Testis (tissue), 3 donors: Measurements from ENCODE around the gene ZNF462. TPM values are rescaled to one million over a fixed set of nuclear protein-coding genes. Genes with fewer than 3 reads are reported as not detected.

ENCODE experiments used
- DNase-seq: peaks from one replicate; pipeline ENCODE4 v3.0.0-alpha.2; 2019
- H3K27ac ChIP-seq, 2 donors: fragments of 200-600 bp; sonication (generic); one replicate each; pipeline ENCODE4 v1.5.1; 2019
- H3K27me3 ChIP-seq: fragments of 200-600 bp; sonication (generic); one replicate; pipeline ENCODE4 v1.5.1; 2019
- H3K36me3 ChIP-seq: fragments of 200-600 bp; sonication (generic); one replicate; pipeline ENCODE4 v1.5.1; 2017; ENCODE audit warnings: low read depth; ENCODE audit errors: missing control alignments
- H3K4me1 ChIP-seq: fragments of 200-600 bp; sonication (generic); one replicate; pipeline ENCODE4 v1.5.1; 2019
- H3K4me3 ChIP-seq, 2 donors: fragments of 200-600 bp; sonication (generic); one replicate each; pipeline ENCODE4 v1.5.1; 2017 to 2019
- H3K9me3 ChIP-seq: fragments of 200-600 bp; sonication (generic); one replicate; pipeline ENCODE4 v1.5.1; 2017
- CTCF ChIP-seq, 3 experiments: fragments of 450-650 bp in 2 of 3; fragments of 200-600 bp in 1 of 3; sonication (generic) in 1 of 3; IDR thresholded peaks; one replicate each; pipeline ENCODE4 v1.5.1; 2016 to 2019; ENCODE audit warnings: antibody characterized with exemption in 3 of 3, mild to moderate bottlenecking in 2 of 3, moderate library complexity in 1 of 3
- POLR2A ChIP-seq: fragments of 450-650 bp; IDR thresholded peaks from one replicate; pipeline ENCODE4 v1.6.1; 2017; ENCODE audit warnings: antibody characterized with exemption, mild to moderate bottlenecking, moderate library complexity
- WGBS, 2 donors: methylation state at CpG; one replicate each; pipeline ENCODE4 v1.1.5; 2018; 5-methylcytosine and 5-hydroxymethylcytosine counted together
- intact Hi-C: fragments of 100-400 bp; cut with DNase I; formaldehyde crosslinking; loops from one replicate; pipeline ENCODE4 v1.15.1; 2023; ENCODE audit warnings: low total_unique reads
- polyA plus RNA-seq: library from polyadenylated mRNA; stranded (reverse); fragments of 350-450 nt; fragmentation: Illumina TruSeq; extraction: RNeasy Lipid Tissue Mini Kit (QIAGEN cat#74804); gene quantifications from one replicate; pipeline ENCODE4 v1.2.3, GENCODE V29; 2014; ENCODE audit warnings: low read depth, low replicate concordance; ENCODE audit not compliant: insufficient read depth
- total RNA-seq, 2 donors: library from RNA; depleted of rRNA; stranded (reverse); fragments of >200 nt; gene quantifications; one replicate each; pipeline ENCODE4 v1.2.3, GENCODE V29; 2016

The ZNF462 gene
- total and polyA plus RNA-seq, 3 donors from 2014 or later = 31.5 to 61.6 (median 53.2) TPM

DNA sequence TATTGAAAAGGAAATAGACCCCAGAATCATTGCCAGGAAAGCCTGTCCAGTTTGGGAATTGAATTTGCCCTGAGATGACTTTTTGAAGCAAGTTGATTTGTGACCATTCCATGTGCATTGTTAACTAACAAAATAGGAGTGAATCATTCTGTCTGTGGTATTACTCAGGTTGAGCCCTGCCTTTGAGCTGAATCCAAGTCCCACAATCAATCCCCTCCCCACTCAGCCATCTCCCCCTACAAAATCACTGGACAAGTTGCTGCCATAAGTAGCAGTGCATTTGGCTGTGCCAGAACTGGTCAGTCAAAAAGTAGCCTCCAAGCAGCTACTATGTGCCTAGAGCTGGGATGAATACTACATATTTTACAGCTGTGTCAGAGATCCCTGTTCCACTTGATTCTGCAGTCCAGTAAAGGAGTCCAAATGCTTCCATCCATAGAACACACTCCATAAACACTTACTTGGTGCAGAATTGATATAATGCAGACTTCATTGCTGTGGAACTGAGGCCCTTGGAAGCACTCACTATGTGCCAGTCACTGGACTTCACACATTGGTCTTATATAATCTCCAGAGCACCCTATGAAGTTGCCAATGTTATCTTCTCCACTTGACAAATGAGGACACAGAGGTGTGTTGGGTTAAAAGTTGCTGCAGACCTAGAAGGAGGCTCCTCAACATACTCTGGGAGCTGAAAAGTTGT is 96.1 kb downstream of the ZNF462 start:
- no peaks in the 10 kb centered on the region for H3K36me3 ChIP-seq
- intact Hi-C loops = no loop called here
- no peak overlapping the region for H3K4me3 ChIP-seq
- TF ChIP-seq POLR2A (no peak), CTCF (IDR thresholded peaks at IDR 0.05) (no peak)
- no peak for DNase-seq
- H3K27me3 ChIP-seq = no peaks in the 10 kb centered on the region
- no peaks in the 10 kb centered on the region for H3K4me1 ChIP-seq
- H3K9me3 ChIP-seq = no peaks in the 10 kb centered on the region
- no peak overlapping the region for H3K27ac ChIP-seq

DNA sequence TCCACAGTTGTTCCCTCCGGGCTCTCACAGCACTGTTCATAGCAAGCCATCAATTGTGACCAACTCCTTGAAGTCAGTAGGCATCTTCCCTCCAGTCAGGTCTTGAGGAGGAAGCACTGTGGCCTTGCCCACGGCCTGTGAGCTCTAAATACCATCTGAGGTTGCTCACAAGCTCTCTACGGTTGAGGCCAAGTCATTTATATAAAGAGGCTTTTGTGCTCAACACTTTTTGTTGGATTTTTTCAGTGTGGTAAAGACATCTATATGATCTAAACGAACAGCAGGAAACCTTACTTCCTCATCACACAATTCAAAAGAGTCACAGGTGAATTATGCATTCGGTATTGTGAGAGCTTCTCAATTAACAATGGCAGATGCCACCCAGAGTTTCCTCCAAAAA is 97.3 kb downstream of the ZNF462 start:
- no peak for DNase-seq

GRCh38 chr9:106961623-106962022 is 98.7 kb downstream of the ZNF462 start:
- Histone ChIP-seq H3K4me3 (no peak overlapping the region), H3K4me1 (no peaks in the 10 kb centered on the region), H3K36me3 (no peaks in the 10 kb centered on the region), H3K27me3 (no peaks in the 10 kb centered on the region), H3K9me3 (no peaks in the 10 kb centered on the region), H3K27ac (no peak overlapping the region)
- WGBS, 2 donors = 88 to 93% methylated on average over 2 of the region's 2 CpGs
- no peak for DNase-seq
- TF ChIP-seq POLR2A = no peak
- TF ChIP-seq CTCF (IDR thresholded peaks at IDR 0.05) = no peak
- intact Hi-C loops = no loop called here

More for the DNA sequence above, 97.3 kb downstream of the ZNF462 start:
- no peaks in the 10 kb centered on the region for H3K9me3 ChIP-seq
- H3K27ac ChIP-seq = no peak overlapping the region
- intact Hi-C loops = no loop called here
- H3K36me3 ChIP-seq = no peaks in the 10 kb centered on the region
- no peak for TF ChIP-seq CTCF (IDR thresholded peaks at IDR 0.05)
- TF ChIP-seq POLR2A = no peak
- no peaks in the 10 kb centered on the region for H3K27me3 ChIP-seq
- 86 to 89% methylated on average over 5 of the region's 5 CpGs for WGBS, 2 donors
- no peak overlapping the region for H3K4me3 ChIP-seq
- H3K4me1 ChIP-seq = no peaks in the 10 kb centered on the region

DNA sequence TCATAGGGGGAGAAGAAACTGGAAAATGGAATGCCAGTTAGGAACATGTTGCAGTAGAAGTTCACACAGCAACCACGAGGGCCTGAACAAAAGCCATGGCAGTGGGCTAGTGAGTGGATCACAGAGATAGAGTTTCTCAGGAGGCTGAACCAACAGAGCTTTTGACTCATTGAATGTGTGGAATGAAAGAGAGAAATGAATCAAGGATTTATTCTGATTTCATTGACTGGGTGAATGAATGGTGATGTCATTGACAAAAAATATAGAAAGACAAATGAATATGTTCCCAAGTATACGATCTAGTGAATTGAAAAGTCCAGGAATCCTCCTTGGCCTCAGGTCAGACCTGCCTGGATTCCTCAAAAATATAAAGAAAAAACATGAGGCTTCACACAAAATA is 99.2 kb downstream of the ZNF462 start:
- no peak for TF ChIP-seq POLR2A
- TF ChIP-seq CTCF (IDR thresholded peaks at IDR 0.05) = no peak
- WGBS, 2 donors = 75 to 82% methylated on average over 2 of the region's 2 CpGs
- intact Hi-C loops = no loop called here

More for the DNA sequence above, 99.2 kb downstream of the ZNF462 start:
- Histone ChIP-seq H3K9me3 (no peaks in the 10 kb centered on the region), H3K27me3 (no peaks in the 10 kb centered on the region), H3K4me1 (no peaks in the 10 kb centered on the region), H3K36me3 (no peaks in the 10 kb centered on the region), H3K27ac (no peak overlapping the region), H3K4me3 (no peak overlapping the region)
- no peak for DNase-seq
